Measurements from ENCODE around the gene IRS4. TPM values are rescaled to one million over a fixed set of nuclear protein-coding genes. Genes with fewer than 3 reads are reported as not detected.

The IRS4 gene
- polyA plus RNA-seq, 1 donor (not counting 4 experiments of a cell fraction or from before 2014, with no cell fraction given): not detected

- no peaks in the 10 kb centered on the region for H3K36me3 ChIP-seq (ENCODE audit: control insufficient read depth in 2 of 2, extremely low read depth in 1 of 2, insufficient read depth in 2 of 2, low read length in 2 of 2)
- DNase-seq (ENCODE audit: low read depth, low spot score) (no peak), FAIRE-seq (no peak)
- no peaks in the 10 kb centered on the region for H4K20me1 ChIP-seq (ENCODE audit: control insufficient read depth, extremely low read depth, insufficient read depth, low read length)
- H2AFZ ChIP-seq (ENCODE audit: control insufficient read depth, low read length): no peak overlapping the region
- no peak overlapping the region for H3K9ac ChIP-seq (ENCODE audit: control insufficient read depth, extremely low read depth, insufficient read depth, low read length)
- TF ChIP-seq CTCF (optimal IDR thresholded peaks at IDR 0.05 in 1 of 3, IDR thresholded peaks at IDR 0.05 in 1 of 3, conservative IDR thresholded peaks at IDR 0.05 in 1 of 3; ENCODE audit: extremely low read depth in 1 of 3, insufficient read depth in 2 of 3, low read length in 3 of 3): no peak
- no peak for TF ChIP-seq EZH2 (IDR thresholded peaks at IDR 0.05; ENCODE audit: low read length)
- no peaks in the 10 kb centered on the region for H3K9me3 ChIP-seq (ENCODE audit: control insufficient read depth, low read depth, low read length)
- H3K4me3 ChIP-seq (ENCODE audit: control insufficient read depth in 2 of 3, extremely low read depth in 1 of 3, insufficient read depth in 2 of 3, low read depth in 1 of 3, low read length in 3 of 3): no peak overlapping the region
- H3K4me2 ChIP-seq (ENCODE audit: control insufficient read depth, extremely low read depth, insufficient read depth, low read depth, low read length): no peak overlapping the region
- no peaks in the 10 kb centered on the region for H3K9me1 ChIP-seq (ENCODE audit: control insufficient read depth, extremely low read depth, insufficient read depth, low read length)
- no peak overlapping the region for H3K27ac ChIP-seq (ENCODE audit: control insufficient read depth, insufficient read depth, low read length)
- dilution Hi-C loops (cut with MboI; ENCODE audit: extremely low pct_ligation_motif_present, low sequenced_read_pairs): no loop called here
- H3K79me2 ChIP-seq (ENCODE audit: control insufficient read depth, insufficient read depth, low read length): no peaks in the 10 kb centered on the region
- no peaks in the 10 kb centered on the region for H3K27me3 ChIP-seq (ENCODE audit: control insufficient read depth, extremely low read depth, insufficient read depth, low read length)
- no peaks in the 10 kb centered on the region for H3K4me1 ChIP-seq (ENCODE audit: control insufficient read depth, extremely low read depth, insufficient read depth, low read length)
Observed at GRCh38 chrX:108763559-108763958, 27.2 kb upstream of the IRS4 start.

- H3K27me3 ChIP-seq (ENCODE audit: control insufficient read depth, extremely low read depth, insufficient read depth, low read length): peaks cover 29% of the 10 kb centered on the region
- dilution Hi-C loops (cut with MboI; ENCODE audit: extremely low pct_ligation_motif_present, low sequenced_read_pairs): no loop called here
- FAIRE-seq: no peak
Observed at GRCh38 chrX:108740299-108740774, 4.0 kb upstream of the IRS4 start.

More at GRCh38 chrX:108740299-108740774, 4.0 kb upstream of the IRS4 start:
- DNase-seq (ENCODE audit: low read depth, low spot score): no peak
- no peak overlapping the region for H3K4me2 ChIP-seq (ENCODE audit: control insufficient read depth, extremely low read depth, insufficient read depth, low read depth, low read length)
- H3K4me3 ChIP-seq (ENCODE audit: control insufficient read depth in 2 of 3, extremely low read depth in 1 of 3, insufficient read depth in 2 of 3, low read depth in 1 of 3, low read length in 3 of 3): no peak overlapping the region
- H3K4me1 ChIP-seq (ENCODE audit: control insufficient read depth, extremely low read depth, insufficient read depth, low read length): no peaks in the 10 kb centered on the region
- no peaks in the 10 kb centered on the region for H3K79me2 ChIP-seq (ENCODE audit: control insufficient read depth, insufficient read depth, low read length)
- no peaks in the 10 kb centered on the region for H4K20me1 ChIP-seq (ENCODE audit: control insufficient read depth, extremely low read depth, insufficient read depth, low read length)
- no peaks in the 10 kb centered on the region for H3K36me3 ChIP-seq (ENCODE audit: control insufficient read depth in 2 of 2, extremely low read depth in 1 of 2, insufficient read depth in 2 of 2, low read length in 2 of 2)
- no peaks in the 10 kb centered on the region for H3K9me3 ChIP-seq (ENCODE audit: control insufficient read depth, low read depth, low read length)
- H3K9ac ChIP-seq (ENCODE audit: control insufficient read depth, extremely low read depth, insufficient read depth, low read length): no peak overlapping the region
- TF ChIP-seq CTCF (optimal IDR thresholded peaks at IDR 0.05 in 1 of 3, IDR thresholded peaks at IDR 0.05 in 1 of 3, conservative IDR thresholded peaks at IDR 0.05 in 1 of 3; ENCODE audit: extremely low read depth in 1 of 3, insufficient read depth in 2 of 3, low read length in 3 of 3): no peak
- no peak for TF ChIP-seq EZH2 (IDR thresholded peaks at IDR 0.05; ENCODE audit: low read length)
- no peaks in the 10 kb centered on the region for H3K9me1 ChIP-seq (ENCODE audit: control insufficient read depth, extremely low read depth, insufficient read depth, low read length)
- no peak overlapping the region for H3K27ac ChIP-seq (ENCODE audit: control insufficient read depth, insufficient read depth, low read length)
- H2AFZ ChIP-seq (ENCODE audit: control insufficient read depth, low read length): no peak overlapping the region
